IMR-90 (cell line): ENCODE results near the gene LOXL4. TPM values are rescaled to one million over a fixed set of nuclear protein-coding genes. Genes with fewer than 3 reads are reported as not detected.

Source experiments
- ATAC-seq: fragments of 200-7000 bp; cut with Tn5 transposase; 2 replicates; pipeline ENCODE4 v1.9.1; 2020; ENCODE audit warnings: low read depth, mild to moderate bottlenecking, moderate library complexity
- BruUV-seq: library from RNA; stranded (reverse); fragments of 400-500 nt; replicated peaks from 2 replicates; lab custom pipeline; 2021; lab: Mats Ljungman, UMichigan
- CTCF ChIA-PET: fragments of 300-600 bp; formaldehyde crosslinking; extraction: SDS; loops from one replicate; lab custom pipeline; 2021; ENCODE audit warnings: antibody characterized with exemption; lab: Yijun Ruan, JAX
- POLR2A ChIA-PET: fragments of 300-600 bp; sonication (Branson Sonifier 250); formaldehyde crosslinking; loops from one replicate; lab custom pipeline; 2022; ENCODE audit warnings: antibody characterized with exemption; ENCODE audit not compliant: unreplicated experiment; lab: Charles Lee
- DNase-seq: peaks from one replicate; pipeline ENCODE4 v3.0.0; 2013
- H2AFZ ChIP-seq: replicated peaks from 2 replicates; pipeline ENCODE3; 2013; ENCODE audit warnings: low read length, mild to moderate bottlenecking; ENCODE audit not compliant: poor library complexity
- H2AK5ac ChIP-seq: 2 replicates; pipeline ENCODE4 v1.6.1; 2013; ENCODE audit warnings: low read depth, low read length, inconsistent platforms
- H2AK9ac ChIP-seq: replicated peaks from 2 replicates; pipeline ENCODE3; 2013; ENCODE audit warnings: mild to moderate bottlenecking, low read depth, low read length, moderate library complexity; ENCODE audit not compliant: poor library complexity
- H2BK120ac ChIP-seq: 2 replicates; pipeline ENCODE4 v1.6.1; 2013; ENCODE audit warnings: low read depth, low read length, inconsistent platforms
- H2BK15ac ChIP-seq: 3 replicates; pipeline ENCODE4 v1.6.1; 2013; ENCODE audit warnings: low read depth, low read length, inconsistent platforms
- H2BK20ac ChIP-seq: 2 replicates; pipeline ENCODE4 v1.6.1; 2013; ENCODE audit warnings: low read depth, mild to moderate bottlenecking, inconsistent platforms, low read length, moderate library complexity
- H2BK5ac ChIP-seq: 2 replicates; pipeline ENCODE4 v1.6.1; 2013; ENCODE audit warnings: mild to moderate bottlenecking, low read depth, low read length, inconsistent platforms; ENCODE audit not compliant: poor library complexity, severe bottlenecking
- H3K14ac ChIP-seq: replicated peaks from 2 replicates; pipeline ENCODE4 v1.6.1; 2013; ENCODE audit warnings: low read depth, low read length, inconsistent platforms
- H3K18ac ChIP-seq: 2 replicates; pipeline ENCODE4 v1.6.1; 2013; ENCODE audit warnings: low read depth, low read length, control low read depth
- H3K23ac ChIP-seq: 2 replicates; pipeline ENCODE4 v1.6.1; 2013; ENCODE audit warnings: low read depth, low read length, inconsistent platforms
- H3K27ac ChIP-seq: 2 replicates; pipeline ENCODE4 v1.5.1; 2013; ENCODE audit warnings: mild to moderate bottlenecking, control low read depth, low read length; ENCODE audit not compliant: insufficient read depth
- H3K27me3 ChIP-seq: 2 replicates; pipeline ENCODE4 v1.6.1; 2013; ENCODE audit warnings: low read length; ENCODE audit not compliant: control insufficient read depth, insufficient read depth
- H3K36me3 ChIP-seq: 2 replicates; pipeline ENCODE4 v1.6.1; 2013; ENCODE audit warnings: low read length, mixed read lengths; ENCODE audit not compliant: control insufficient read depth, insufficient read depth
- H3K4ac ChIP-seq: 2 replicates; pipeline ENCODE4 v1.6.1; 2013; ENCODE audit warnings: low read depth, low read length, inconsistent platforms
- H3K4me1 ChIP-seq: 2 replicates; pipeline ENCODE4 v1.6.1; 2013; ENCODE audit warnings: low read length, mixed read lengths; ENCODE audit not compliant: control insufficient read depth, insufficient read depth
- H3K4me2 ChIP-seq: 2 replicates; pipeline ENCODE4 v1.6.1; 2013; ENCODE audit warnings: low read depth, mild to moderate bottlenecking, control low read depth, low read length, moderate library complexity
- H3K4me3 ChIP-seq: 2 replicates; pipeline ENCODE4 v1.5.1; 2013; ENCODE audit warnings: low read depth, mild to moderate bottlenecking, control low read depth, low read length, moderate library complexity; ENCODE audit not compliant: insufficient read depth
- H3K56ac ChIP-seq: 2 replicates; pipeline ENCODE4 v1.6.1; 2013; ENCODE audit warnings: low read length, inconsistent platforms; ENCODE audit not compliant: insufficient read depth; ENCODE audit errors: extremely low read depth
- H3K79me1 ChIP-seq, 2 experiments: 2 replicates each; pipeline ENCODE4 v1.6.1; 2013; ENCODE audit warnings: low read length in 2 of 2, inconsistent platforms in 1 of 2, low read depth in 1 of 2
- H3K9ac ChIP-seq: 2 replicates; pipeline ENCODE4 v1.6.1; 2013; ENCODE audit warnings: low read depth, low read length, control low read depth
- H3K9me1 ChIP-seq: 2 replicates; pipeline ENCODE4 v1.6.1; 2013; ENCODE audit warnings: low read length, inconsistent platforms; ENCODE audit not compliant: insufficient read depth
- H3K9me3 ChIP-seq: 2 replicates; pipeline ENCODE4 v1.6.1; 2013; ENCODE audit warnings: low read length; ENCODE audit not compliant: control insufficient read depth, insufficient read depth
- H4K20me1 ChIP-seq: 2 replicates; pipeline ENCODE4 v1.6.1; 2013; ENCODE audit warnings: low read length, inconsistent platforms; ENCODE audit not compliant: insufficient read depth
- H4K5ac ChIP-seq: 2 replicates; pipeline ENCODE4 v1.6.1; 2013; ENCODE audit warnings: mild to moderate bottlenecking, low read depth, low read length, control low read depth
- H4K8ac ChIP-seq, 2 experiments: 2 replicates each; pipeline ENCODE4 v1.6.1; 2013; ENCODE audit warnings: low read depth in 2 of 2, low read length in 2 of 2, control low read depth in 1 of 2, inconsistent platforms in 1 of 2
- H4K91ac ChIP-seq: 2 replicates; pipeline ENCODE4 v1.6.1; 2013; ENCODE audit warnings: low read depth, low read length, inconsistent platforms; ENCODE audit not compliant: insufficient read depth
- BHLHE40 ChIP-seq: fragments of 150-350 bp; IDR thresholded peaks from 2 replicates; pipeline ENCODE4 v1.6.1; 2016; ENCODE audit warnings: mild to moderate bottlenecking, low read depth, low read length
- CEBPB ChIP-seq: IDR thresholded peaks from 2 replicates; pipeline ENCODE4 v1.6.1; 2012; ENCODE audit warnings: low read depth, low read length, improper control_type of control experiment
- CHD1 ChIP-seq: IDR thresholded peaks from 2 replicates; pipeline ENCODE4 v1.6.1; 2012; ENCODE audit warnings: low read depth, low read length, improper control_type of control experiment
- CTCF ChIP-seq: conservative IDR thresholded peaks from 2 replicates; pipeline ENCODE4 v1.5.1; 2012; ENCODE audit warnings: mild to moderate bottlenecking, low read depth, low read length, improper control_type of control experiment
- ELK1 ChIP-seq: fragments of 150-350 bp; IDR thresholded peaks from 2 replicates; pipeline ENCODE4 v1.6.1; 2016; ENCODE audit warnings: low read depth, mild to moderate bottlenecking, low read length, moderate library complexity, borderline replicate concordance
- FOS ChIP-seq: fragments of 150-350 bp; IDR thresholded peaks from 2 replicates; pipeline ENCODE4 v1.6.1; 2016; ENCODE audit warnings: low read depth, low read length
- MAFK ChIP-seq: IDR thresholded peaks from 2 replicates; pipeline ENCODE4 v1.6.1; 2012; ENCODE audit warnings: low read depth, low read length, improper control_type of control experiment
- MAZ ChIP-seq: IDR thresholded peaks from 2 replicates; pipeline ENCODE4 v1.6.1; 2012; ENCODE audit warnings: low read depth, mild to moderate bottlenecking, low read length, improper control_type of control experiment, moderate library complexity, borderline replicate concordance
- MXI1 ChIP-seq: IDR thresholded peaks from 2 replicates; pipeline ENCODE4 v1.6.1; 2012; ENCODE audit warnings: low read depth, mild to moderate bottlenecking, low read length, moderate library complexity, borderline replicate concordance
- NFE2L2 ChIP-seq: fragments of 150-350 bp; IDR thresholded peaks from 2 replicates; pipeline ENCODE4 v1.6.1; 2016; ENCODE audit warnings: low read depth, mild to moderate bottlenecking, low read length
- POLR2A ChIP-seq: IDR thresholded peaks from 2 replicates; pipeline ENCODE4 v1.6.1; 2012; ENCODE audit warnings: mild to moderate bottlenecking, low read depth, low read length
- RAD21 ChIP-seq: IDR thresholded peaks from 2 replicates; pipeline ENCODE4 v1.6.1; 2012; ENCODE audit warnings: low read length, improper control_type of control experiment
- RCOR1 ChIP-seq: IDR thresholded peaks from 2 replicates; pipeline ENCODE4 v1.6.1; 2012; ENCODE audit warnings: mild to moderate bottlenecking, low read length, improper control_type of control experiment; ENCODE audit not compliant: insufficient replicate concordance
- RFX5 ChIP-seq: IDR thresholded peaks from 2 replicates; pipeline ENCODE4 v1.8.0; 2012; ENCODE audit warnings: low read depth, mild to moderate bottlenecking, low read length, moderate library complexity
- SMC3 ChIP-seq: fragments of 150-350 bp; IDR thresholded peaks from 2 replicates; pipeline ENCODE4 v1.6.1; 2016; ENCODE audit warnings: low read depth, mild to moderate bottlenecking, antibody characterized with exemption, low read length, moderate library complexity
- USF2 ChIP-seq: fragments of 150-350 bp; IDR thresholded peaks from 2 replicates; pipeline ENCODE4 v1.6.1; 2017; ENCODE audit warnings: mild to moderate bottlenecking, antibody characterized with exemption, low read length, low read depth
- dilution Hi-C: fragments of 300-500 bp; cut with HindIII; formaldehyde crosslinking; loops from one replicate; pipeline ENCODE4 v1.14.3; 2018; ENCODE audit warnings: low sequenced_read_pairs; ENCODE audit not compliant: unreplicated experiment
- in situ Hi-C: fragments of 300-500 bp; cut with MboI; formaldehyde crosslinking; loops from 3 replicates; pipeline ENCODE4 v1.14.3; 2019; ENCODE audit warnings: low sequenced_read_pairs, inconsistent platforms, mixed read lengths
- intact Hi-C: fragments of 100-400 bp; cut with micrococcal nuclease; formaldehyde crosslinking; loops from 2 replicates; pipeline ENCODE4 v1.10.0; 2022
- polyA plus RNA-seq, 3 experiments: library from polyadenylated mRNA; depleted of rRNA; stranded (reverse); fragments of >200 nt; gene quantifications; 2 replicates each; pipeline ENCODE4 v1.2.3, GENCODE V29; 2012; ENCODE audit warnings: low replicate concordance in 1 of 3
- total RNA-seq: library from RNA; depleted of rRNA; stranded (reverse); fragments of >200 nt; gene quantifications from 2 replicates; pipeline ENCODE4 v1.2.3, GENCODE V29; 2012

Gene LOXL4
- total and polyA plus RNA-seq, 2 of the 4 experiments (the other 2 are of a cell fraction): 20.8 to 26.7 TPM

- H3K9me3 ChIP-seq: no peaks in the 10 kb centered on the region; the same call in 1 of the 2 replicates
- H3K4me3 ChIP-seq: no peak overlapping the region
- H4K5ac ChIP-seq: no peak overlapping the region
- no peaks in the 10 kb centered on the region for H3K79me1 ChIP-seq
- no peak overlapping the region for H4K8ac ChIP-seq
- H3K36me3 ChIP-seq: no peaks in the 10 kb centered on the region
- in situ Hi-C loops (loop anchor here (5.0 to 10.0 kb wide), 2 partner anchors 56 to 139 kb away; no protein-coding TSS in a partner anchor), intact Hi-C loops (no loop called here), dilution Hi-C loops (no loop called here)
- BruUV-seq: no TSS peak
- H3K4ac ChIP-seq: no peak overlapping the region
- H3K14ac ChIP-seq: no peak overlapping the region
- DNase-seq (no peak), ATAC-seq (no peak)
- H2BK20ac ChIP-seq: no peak overlapping the region
- H2BK5ac ChIP-seq: no peak overlapping the region
- no peak overlapping the region for H2AK5ac ChIP-seq
- no peaks in the 10 kb centered on the region for H4K20me1 ChIP-seq
- H3K9ac ChIP-seq: no peak overlapping the region
- H3K9me1 ChIP-seq: 0 out of 2 replicates have a peak, but pooled peaks cover 3% of the 10 kb centered on the region
- ChIA-PET CTCF (no interaction called here), POLR2A (no interaction called here)
- no peak overlapping the region for H3K18ac ChIP-seq
- no peak for TF ChIP-seq USF2
- no peak for TF ChIP-seq FOS
- TF ChIP-seq ELK1: no peak
- no peak for TF ChIP-seq MAZ
- TF ChIP-seq POLR2A: no peak
- no peak for TF ChIP-seq CHD1
- no peak for TF ChIP-seq RFX5
- no peak for TF ChIP-seq BHLHE40
- TF ChIP-seq RCOR1: no peak
- no peak for TF ChIP-seq CEBPB
- TF ChIP-seq MXI1: no peak
- no peak for TF ChIP-seq CTCF
- no peak for TF ChIP-seq SMC3
- TF ChIP-seq NFE2L2: no peak
- no peak for TF ChIP-seq MAFK
- TF ChIP-seq RAD21: no peak
- 0 out of 2 replicates have a peak, but pooled peaks cover 2% of the 10 kb centered on the region for H3K4me1 ChIP-seq
- H3K23ac ChIP-seq: no peak overlapping the region
- H3K27me3 ChIP-seq: peaks cover 24% of the 10 kb centered on the region
- H2BK15ac ChIP-seq: no peak overlapping the region
- no peak overlapping the region for H3K27ac ChIP-seq
- no peak overlapping the region for H2AFZ ChIP-seq
- no peak overlapping the region for H4K91ac ChIP-seq
- H3K4me2 ChIP-seq: no peak overlapping the region
- H2BK120ac ChIP-seq: no peak overlapping the region
- H2AK9ac ChIP-seq: no peak overlapping the region
- no peak overlapping the region for H3K56ac ChIP-seq
Measured at GRCh38 chr10:98303569-98303968, 35.6 kb upstream of the LOXL4 start.
